Panc1 (cell line): ENCODE data around the gene ZNF212.

Experiments used
- SIN3A ChIP-seq: IDR thresholded peaks from 2 replicates; pipeline ENCODE4 v1.6.1; 2012; ENCODE audit warnings: low read depth, mild to moderate bottlenecking, low read length, moderate library complexity, borderline replicate concordance; ENCODE audit not compliant: insufficient read depth
- TF ChIP-seq, protein P1 (sequence below): fragments of 450-650 bp; IDR thresholded peaks from 2 replicates; pipeline ENCODE4 v1.5.1; 2017; ENCODE audit warnings: mild to moderate bottlenecking
- TF ChIP-seq, protein P2 (sequence below), 2 experiments: IDR thresholded peaks; 2 replicates each; pipeline ENCODE4 v1.6.1; 2011 to 2012; ENCODE audit warnings: low read depth in 2 of 2, control low read depth in 1 of 2, low read length in 1 of 2, mild to moderate bottlenecking in 1 of 2, moderate library complexity in 1 of 2; ENCODE audit not compliant: insufficient read depth in 1 of 2

- TF ChIP-seq, protein P1, sequence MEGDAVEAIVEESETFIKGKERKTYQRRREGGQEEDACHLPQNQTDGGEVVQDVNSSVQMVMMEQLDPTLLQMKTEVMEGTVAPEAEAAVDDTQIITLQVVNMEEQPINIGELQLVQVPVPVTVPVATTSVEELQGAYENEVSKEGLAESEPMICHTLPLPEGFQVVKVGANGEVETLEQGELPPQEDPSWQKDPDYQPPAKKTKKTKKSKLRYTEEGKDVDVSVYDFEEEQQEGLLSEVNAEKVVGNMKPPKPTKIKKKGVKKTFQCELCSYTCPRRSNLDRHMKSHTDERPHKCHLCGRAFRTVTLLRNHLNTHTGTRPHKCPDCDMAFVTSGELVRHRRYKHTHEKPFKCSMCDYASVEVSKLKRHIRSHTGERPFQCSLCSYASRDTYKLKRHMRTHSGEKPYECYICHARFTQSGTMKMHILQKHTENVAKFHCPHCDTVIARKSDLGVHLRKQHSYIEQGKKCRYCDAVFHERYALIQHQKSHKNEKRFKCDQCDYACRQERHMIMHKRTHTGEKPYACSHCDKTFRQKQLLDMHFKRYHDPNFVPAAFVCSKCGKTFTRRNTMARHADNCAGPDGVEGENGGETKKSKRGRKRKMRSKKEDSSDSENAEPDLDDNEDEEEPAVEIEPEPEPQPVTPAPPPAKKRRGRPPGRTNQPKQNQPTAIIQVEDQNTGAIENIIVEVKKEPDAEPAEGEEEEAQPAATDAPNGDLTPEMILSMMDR, result peak; percentile 87
- TF ChIP-seq, protein P2, sequence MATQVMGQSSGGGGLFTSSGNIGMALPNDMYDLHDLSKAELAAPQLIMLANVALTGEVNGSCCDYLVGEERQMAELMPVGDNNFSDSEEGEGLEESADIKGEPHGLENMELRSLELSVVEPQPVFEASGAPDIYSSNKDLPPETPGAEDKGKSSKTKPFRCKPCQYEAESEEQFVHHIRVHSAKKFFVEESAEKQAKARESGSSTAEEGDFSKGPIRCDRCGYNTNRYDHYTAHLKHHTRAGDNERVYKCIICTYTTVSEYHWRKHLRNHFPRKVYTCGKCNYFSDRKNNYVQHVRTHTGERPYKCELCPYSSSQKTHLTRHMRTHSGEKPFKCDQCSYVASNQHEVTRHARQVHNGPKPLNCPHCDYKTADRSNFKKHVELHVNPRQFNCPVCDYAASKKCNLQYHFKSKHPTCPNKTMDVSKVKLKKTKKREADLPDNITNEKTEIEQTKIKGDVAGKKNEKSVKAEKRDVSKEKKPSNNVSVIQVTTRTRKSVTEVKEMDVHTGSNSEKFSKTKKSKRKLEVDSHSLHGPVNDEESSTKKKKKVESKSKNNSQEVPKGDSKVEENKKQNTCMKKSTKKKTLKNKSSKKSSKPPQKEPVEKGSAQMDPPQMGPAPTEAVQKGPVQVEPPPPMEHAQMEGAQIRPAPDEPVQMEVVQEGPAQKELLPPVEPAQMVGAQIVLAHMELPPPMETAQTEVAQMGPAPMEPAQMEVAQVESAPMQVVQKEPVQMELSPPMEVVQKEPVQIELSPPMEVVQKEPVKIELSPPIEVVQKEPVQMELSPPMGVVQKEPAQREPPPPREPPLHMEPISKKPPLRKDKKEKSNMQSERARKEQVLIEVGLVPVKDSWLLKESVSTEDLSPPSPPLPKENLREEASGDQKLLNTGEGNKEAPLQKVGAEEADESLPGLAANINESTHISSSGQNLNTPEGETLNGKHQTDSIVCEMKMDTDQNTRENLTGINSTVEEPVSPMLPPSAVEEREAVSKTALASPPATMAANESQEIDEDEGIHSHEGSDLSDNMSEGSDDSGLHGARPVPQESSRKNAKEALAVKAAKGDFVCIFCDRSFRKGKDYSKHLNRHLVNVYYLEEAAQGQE (IDR thresholded peaks at IDR 0.05; ENCODE audit: insufficient read depth in 1 of 2, low read depth in 2 of 2, low read length in 1 of 2), result no peak
- TF ChIP-seq SIN3A, result no peak
These were observed 29.8 kb upstream of the ZNF212 start for GRCh38 chr7:149209518-149210269.
